GM12878 (cell line): ENCODE measurements around the gene DTNBP1. TPM values are rescaled to one million over a fixed set of nuclear protein-coding genes. Genes with fewer than 3 reads are reported as not detected.

Source experiments
- ATAC-seq: fragments of 200-7000 bp; cut with Tn5 transposase; 3 replicates; pipeline ENCODE4 v1.9.1; 2020; ENCODE audit warnings: mild to moderate bottlenecking, moderate library complexity
- BruUV-seq: library from RNA; stranded (reverse); fragments of 400-500 nt; replicated peaks from 2 replicates; lab custom pipeline; 2021; lab: Mats Ljungman, UMichigan
- CTCF ChIA-PET: fragments of 300-600 bp; sonication (Branson Sonifier 250); formaldehyde crosslinking; extraction: SDS; loops from one replicate; lab custom pipeline; 2021; ENCODE audit warnings: inconsistent platforms; lab: Yijun Ruan, JAX
- POLR2A ChIA-PET: fragments of 350-600 bp; formaldehyde crosslinking; extraction: SDS; loops from one replicate; lab custom pipeline; 2021; ENCODE audit warnings: inconsistent platforms; lab: Charles Lee
- RAD21 ChIA-PET: fragments of 300-600 bp; sonication (Branson Sonifier 250); formaldehyde crosslinking; loops from one replicate; lab custom pipeline; 2023; ENCODE audit warnings: antibody characterized with exemption; ENCODE audit not compliant: unreplicated experiment; lab: Charles Lee
- SMC1A ChIA-PET: fragments of 300-600 bp; sonication (Branson Sonifier 250); formaldehyde crosslinking; loops from one replicate; lab custom pipeline; 2023; ENCODE audit not compliant: unreplicated experiment, uncharacterized antibody; lab: Charles Lee
- DNase-seq: peaks from one replicate; pipeline ENCODE4 v3.0.0-alpha.2; 2011; ENCODE audit warnings: low read depth, low spot score
- FAIRE-seq: peaks from 3 replicates; lab custom pipeline; 2011; peaks lifted over from hg19 to GRCh38; lab: Jason Lieb, UNC
- H2AFZ ChIP-seq: 2 replicates; pipeline ENCODE4 v1.6.0; 2011; ENCODE audit warnings: low read depth, low read length, control low read depth; ENCODE audit not compliant: control insufficient read depth
- H3K27ac ChIP-seq: 2 replicates; pipeline ENCODE4 v1.5.1; 2011; ENCODE audit warnings: control low read depth; ENCODE audit not compliant: control insufficient read depth, insufficient read depth
- H3K27me3 ChIP-seq, 2 experiments: replicated peaks in 1 of 2; 2 replicates each; pipeline versions ENCODE4 v1.6.0 to v1.6.1; 2011; ENCODE audit warnings: low read length in 1 of 2; ENCODE audit not compliant: control insufficient read depth in 2 of 2, insufficient read depth in 2 of 2
- H3K36me3 ChIP-seq, 2 experiments: 2 replicates each; pipeline ENCODE4 v1.5.1; 2011; ENCODE audit warnings: low read length in 1 of 2; ENCODE audit not compliant: control insufficient read depth in 2 of 2, insufficient read depth in 2 of 2
- H3K4me1 ChIP-seq: 2 replicates; pipeline ENCODE4 v1.6.1; 2011; ENCODE audit warnings: mild to moderate bottlenecking, low read length, moderate library complexity, mixed read lengths; ENCODE audit not compliant: control insufficient read depth, insufficient read depth
- H3K4me2 ChIP-seq: 2 replicates; pipeline ENCODE4 v1.6.0; 2011; ENCODE audit warnings: control low read depth; ENCODE audit not compliant: control insufficient read depth, insufficient read depth
- H3K4me3 ChIP-seq: fragments of 200-600 bp; sonication (generic); 2 replicates; pipeline ENCODE4 v1.5.1; 2016
- H3K79me2 ChIP-seq: 2 replicates; pipeline ENCODE4 v1.6.0; 2011; ENCODE audit warnings: low read length; ENCODE audit not compliant: control insufficient read depth, insufficient read depth
- H3K9ac ChIP-seq: 2 replicates; pipeline ENCODE4 v1.8.0; 2011; ENCODE audit warnings: low read length, control low read depth, mixed read lengths; ENCODE audit not compliant: control insufficient read depth, insufficient read depth
- H3K9me3 ChIP-seq: replicated peaks from 3 replicates; pipeline ENCODE4 v1.5.1; 2011; ENCODE audit warnings: mild to moderate bottlenecking, low read length; ENCODE audit not compliant: control insufficient read depth, insufficient read depth
- H4K20me1 ChIP-seq: 2 replicates; pipeline ENCODE4 v1.6.0; 2011; ENCODE audit not compliant: control insufficient read depth, insufficient read depth
- BMI1 ChIP-seq: fragments of 450-650 bp; IDR thresholded peaks from 2 replicates; pipeline ENCODE4 v1.6.1; 2016; ENCODE audit warnings: mild to moderate bottlenecking, moderate library complexity, borderline replicate concordance
- CBX3 ChIP-seq: fragments of 200-600 bp; sonication (generic); IDR thresholded peaks from 2 replicates; pipeline ENCODE4 v1.6.1; 2016; ENCODE audit warnings: low read depth, borderline replicate concordance
- CHD4 ChIP-seq: fragments of 200-600 bp; sonication (generic); IDR thresholded peaks from 2 replicates; pipeline ENCODE4 v1.6.1; 2016; ENCODE audit warnings: mild to moderate bottlenecking
- ELK1 ChIP-seq: IDR thresholded peaks from 2 replicates; pipeline ENCODE4 v1.6.1; 2012; ENCODE audit warnings: low read depth, low read length, improper control_type of control experiment
- TCF7 ChIP-seq: IDR thresholded peaks from 2 replicates; pipeline ENCODE4 v1.6.1; 2014; ENCODE audit warnings: antibody characterized with exemption, borderline replicate concordance
- ZNF24 ChIP-seq: fragments of 450-650 bp; IDR thresholded peaks from 2 replicates; pipeline ENCODE4 v1.6.1; 2017; ENCODE audit warnings: antibody characterized with exemption, mild to moderate bottlenecking
- WGBS: methylation state at CpG from one replicate; pipeline ENCODE4 v1.1.6; 2016; ENCODE audit warnings: low lambda C conversion rate; ENCODE audit not compliant: insufficient replicate concordance, insufficient coverage; ENCODE audit errors: missing lambda C conversion rate; 5-methylcytosine and 5-hydroxymethylcytosine counted together
- in situ Hi-C: fragments of 300-500 bp; cut with MboI; formaldehyde crosslinking; loops from 9 replicates; pipeline ENCODE4 v1.14.3; 2018; ENCODE audit warnings: mixed read lengths
- intact Hi-C: fragments of 100-400 bp; cut with micrococcal nuclease; formaldehyde crosslinking; loops from one replicate; pipeline ENCODE4 v1.14.2; 2022; ENCODE audit not compliant: unreplicated experiment
- polyA plus RNA-seq, 11 experiments: library from polyadenylated mRNA; depleted of rRNA in 4 of 11; unstranded in 6 of 11; stranded (reverse) in 5 of 11; fragments of >200 nt; fragmentation: Nextera tagmentation in 4 of 11; fragmentation: Illumina TruSeq in 1 of 11; extraction: Ambion mirVana in 4 of 11; extraction: Trizol in 1 of 11; gene quantifications; 1 replicate in 1 of 11; 2 replicates in 10 of 11; pipeline versions ENCODE4 v1.2.1 to v1.2.3, GENCODE V29; 2011 to 2016; ENCODE audit warnings: inconsistent platforms in 2 of 11, missing spikeins in 2 of 11, low read depth in 1 of 11
- total RNA-seq, 4 experiments: library from RNA; depleted of rRNA in 3 of 4; stranded (reverse); fragments of >200 nt in 3 of 4; fragmentation: Illumina TruSeq in 1 of 4; extraction: Trizol in 1 of 4; gene quantifications; 2 replicates each; pipeline versions ENCODE4 v1.2.1 to v1.2.3, GENCODE V29; 2013 to 2021
- TF ChIP-seq, protein P1 (sequence below): fragments of 450-650 bp; IDR thresholded peaks from 2 replicates; pipeline ENCODE4 v1.6.1; 2017; ENCODE audit warnings: antibody characterized with exemption, mild to moderate bottlenecking, moderate library complexity
- TF ChIP-seq, protein P2 (sequence below): fragments of 450-650 bp; IDR thresholded peaks from 2 replicates; pipeline ENCODE4 v1.6.1; 2018; ENCODE audit warnings: borderline replicate concordance, mild to moderate bottlenecking; ENCODE audit not compliant: partially characterized antibody

The DTNBP1 gene
- total and polyA plus RNA-seq, 10 of the 15 experiments (the other 5 are each of a cell fraction or from before 2014, with no cell fraction given), result 7.1 to 40.3 (median 20.1) TPM

DNA sequence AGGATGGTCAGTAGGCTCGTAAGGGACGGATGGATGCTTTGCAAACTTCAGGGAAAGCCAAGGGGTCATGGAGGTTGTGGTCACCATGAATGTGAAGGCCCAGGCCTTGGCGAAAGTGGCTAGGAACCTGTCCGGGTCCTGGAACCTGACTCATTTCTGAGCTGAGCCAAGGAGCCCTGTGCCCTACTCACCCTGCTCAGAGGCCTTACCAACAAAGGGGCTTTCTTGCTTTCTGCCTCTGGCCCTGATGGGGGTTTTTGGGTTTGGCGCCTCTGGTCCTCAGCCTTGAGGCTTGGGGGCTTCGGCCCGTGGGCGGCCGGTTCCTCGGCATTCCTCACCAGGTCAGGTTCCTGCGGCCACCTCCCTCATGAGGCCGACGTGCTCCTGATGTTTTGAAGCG, 155.1 kb downstream of the DTNBP1 start:
- no peaks in the 10 kb centered on the region for H4K20me1 ChIP-seq
- H2AFZ ChIP-seq, result no peak overlapping the region
- H3K9ac ChIP-seq, result no peak overlapping the region
- H3K9me3 ChIP-seq, result no peaks in the 10 kb centered on the region
- no peaks in the 10 kb centered on the region for H3K27me3 ChIP-seq
- ChIA-PET CTCF (interaction anchor here (0.8 kb wide), 1 partner anchor 115 kb away, joined by 3 read pairs; no protein-coding TSS in a partner anchor), RAD21 (no interaction called here), POLR2A (no interaction called here), SMC1A (no interaction called here)
- intact Hi-C loops, result no loop called here
- H3K4me1 ChIP-seq, result no peaks in the 10 kb centered on the region
- no peak overlapping the region for H3K4me3 ChIP-seq
- in situ Hi-C loops, result no loop called here
- TF ChIP-seq ZNF24, result no peak
- TF ChIP-seq BMI1, result no peak
- TF ChIP-seq, protein P1, sequence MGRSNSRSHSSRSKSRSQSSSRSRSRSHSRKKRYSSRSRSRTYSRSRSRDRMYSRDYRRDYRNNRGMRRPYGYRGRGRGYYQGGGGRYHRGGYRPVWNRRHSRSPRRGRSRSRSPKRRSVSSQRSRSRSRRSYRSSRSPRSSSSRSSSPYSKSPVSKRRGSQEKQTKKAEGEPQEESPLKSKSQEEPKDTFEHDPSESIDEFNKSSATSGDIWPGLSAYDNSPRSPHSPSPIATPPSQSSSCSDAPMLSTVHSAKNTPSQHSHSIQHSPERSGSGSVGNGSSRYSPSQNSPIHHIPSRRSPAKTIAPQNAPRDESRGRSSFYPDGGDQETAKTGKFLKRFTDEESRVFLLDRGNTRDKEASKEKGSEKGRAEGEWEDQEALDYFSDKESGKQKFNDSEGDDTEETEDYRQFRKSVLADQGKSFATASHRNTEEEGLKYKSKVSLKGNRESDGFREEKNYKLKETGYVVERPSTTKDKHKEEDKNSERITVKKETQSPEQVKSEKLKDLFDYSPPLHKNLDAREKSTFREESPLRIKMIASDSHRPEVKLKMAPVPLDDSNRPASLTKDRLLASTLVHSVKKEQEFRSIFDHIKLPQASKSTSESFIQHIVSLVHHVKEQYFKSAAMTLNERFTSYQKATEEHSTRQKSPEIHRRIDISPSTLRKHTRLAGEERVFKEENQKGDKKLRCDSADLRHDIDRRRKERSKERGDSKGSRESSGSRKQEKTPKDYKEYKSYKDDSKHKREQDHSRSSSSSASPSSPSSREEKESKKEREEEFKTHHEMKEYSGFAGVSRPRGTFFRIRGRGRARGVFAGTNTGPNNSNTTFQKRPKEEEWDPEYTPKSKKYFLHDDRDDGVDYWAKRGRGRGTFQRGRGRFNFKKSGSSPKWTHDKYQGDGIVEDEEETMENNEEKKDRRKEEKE, result no peak
- TF ChIP-seq, protein P2, sequence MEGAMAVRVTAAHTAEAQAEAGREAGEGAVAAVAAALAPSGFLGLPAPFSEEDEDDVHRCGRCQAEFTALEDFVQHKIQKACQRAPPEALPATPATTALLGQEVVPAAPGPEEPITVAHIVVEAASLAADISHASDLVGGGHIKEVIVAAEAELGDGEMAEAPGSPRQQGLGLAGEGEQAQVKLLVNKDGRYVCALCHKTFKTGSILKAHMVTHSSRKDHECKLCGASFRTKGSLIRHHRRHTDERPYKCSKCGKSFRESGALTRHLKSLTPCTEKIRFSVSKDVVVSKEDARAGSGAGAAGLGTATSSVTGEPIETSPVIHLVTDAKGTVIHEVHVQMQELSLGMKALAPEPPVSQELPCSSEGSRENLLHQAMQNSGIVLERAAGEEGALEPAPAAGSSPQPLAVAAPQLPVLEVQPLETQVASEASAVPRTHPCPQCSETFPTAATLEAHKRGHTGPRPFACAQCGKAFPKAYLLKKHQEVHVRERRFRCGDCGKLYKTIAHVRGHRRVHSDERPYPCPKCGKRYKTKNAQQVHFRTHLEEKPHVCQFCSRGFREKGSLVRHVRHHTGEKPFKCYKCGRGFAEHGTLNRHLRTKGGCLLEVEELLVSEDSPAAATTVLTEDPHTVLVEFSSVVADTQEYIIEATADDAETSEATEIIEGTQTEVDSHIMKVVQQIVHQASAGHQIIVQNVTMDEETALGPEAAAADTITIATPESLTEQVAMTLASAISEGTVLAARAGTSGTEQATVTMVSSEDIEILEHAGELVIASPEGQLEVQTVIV, result no peak
- TF ChIP-seq CHD4, result no peak
- TF ChIP-seq TCF7, result no peak
- no peak for TF ChIP-seq ELK1
- no peak for TF ChIP-seq CBX3
- ATAC-seq (no peak), DNase-seq (no peak), FAIRE-seq (no peak)
- whole genome bisulfite sequencing, result 83% methylated on average over 14 of the region's 14 CpGs
- no peak overlapping the region for H3K4me2 ChIP-seq
- no peaks in the 10 kb centered on the region for H3K79me2 ChIP-seq
- no TSS peak for BruUV-seq
- H3K36me3 ChIP-seq, result peaks cover 27 to 47% of the 10 kb centered on the region in 2 experiments
- no peak overlapping the region for H3K27ac ChIP-seq
